GM10266 (cell line): ENCODE results near the gene TRMT1L.

Source experiments
- DNase-seq: peaks from one replicate; pipeline ENCODE4 v3.0.0; 2012; ENCODE audit errors: extremely low spot score
- CTCF ChIP-seq: IDR thresholded peaks from 2 replicates; pipeline ENCODE4 v1.5.1; 2012; ENCODE audit warnings: mild to moderate bottlenecking, low read depth; ENCODE audit not compliant: control insufficient read depth, insufficient read depth; ENCODE audit errors: missing control alignments

The TRMT1L gene

GRCh38 chr1:185159966-185160365 lies 3.2 kb upstream of the TRMT1L start:
- peak; percentile 10 for DNase-seq
- no peak for TF ChIP-seq CTCF

- DNase-seq: no peak
- no peak for TF ChIP-seq CTCF
These were observed 2.0 kb upstream of the TRMT1L start for GRCh38 chr1:185158800-185159199.

- no peak for TF ChIP-seq CTCF
- no peak for DNase-seq
These were observed 1.1 kb upstream of the TRMT1L start for GRCh38 chr1:185157599-185158412.

- TF ChIP-seq CTCF: no peak
- DNase-seq: no peak
These were observed 382 bp downstream of the TRMT1L start for GRCh38 chr1:185156288-185156853.

- no peak for TF ChIP-seq CTCF
- DNase-seq: peak; percentile 13
These were observed 1.0 kb downstream of the TRMT1L start for GRCh38 chr1:185155600-185156287.

- TF ChIP-seq CTCF: no peak
- no peak for DNase-seq
These were observed 1.7 kb downstream of the TRMT1L start for GRCh38 chr1:185154912-185155513.
